Activated effector memory CD4-positive, alpha-beta T cell treated with anti-CD3 and anti-CD28 coated beads, Interleukin-2, amount 50 U/mL, for 16 hours (primary cell): ENCODE data around the gene ANKK1.

Source experiments
- DNase-seq: peaks from one replicate; pipeline ENCODE4 v3.0.0-alpha.2; 2020

ANKK1 gene

GRCh38 chr11:113382121-113382520, 5.5 kb upstream of the ANKK1 start:
- DNase-seq = no peak

GRCh38 chr11:113384551-113384950, 3.0 kb upstream of the ANKK1 start:
- DNase-seq = no peak

- no peak for DNase-seq
Observed at GRCh38 chr11:113385749-113386148, 1.8 kb upstream of the ANKK1 start.

GRCh38 chr11:113386866-113387265, 713 bp upstream of the ANKK1 start:
- DNase-seq = no peak

- no peak for DNase-seq
Observed at GRCh38 chr11:113389272-113389671, 1.7 kb downstream of the ANKK1 start.

- no peak for DNase-seq
Observed at GRCh38 chr11:113392236-113392921, 4.8 kb downstream of the ANKK1 start.

GRCh38 chr11:113393501-113393985, 6.0 kb downstream of the ANKK1 start:
- no peak for DNase-seq

GRCh38 chr11:113394919-113395318, 7.3 kb downstream of the ANKK1 start:
- no peak for DNase-seq

GRCh38 chr11:113395782-113396336, 8.3 kb downstream of the ANKK1 start:
- no peak for DNase-seq

- no peak for DNase-seq
Observed at GRCh38 chr11:113396690-113397089, 9.1 kb downstream of the ANKK1 start.

GRCh38 chr11:113397212-113397611, 9.6 kb downstream of the ANKK1 start:
- no peak for DNase-seq

GRCh38 chr11:113397821-113398220, 10.2 kb downstream of the ANKK1 start:
- DNase-seq = no peak

GRCh38 chr11:113398669-113399430, 11.3 kb downstream of the ANKK1 start:
- DNase-seq = no peak

- DNase-seq = no peak
Observed at GRCh38 chr11:113400631-113401230, 13.2 kb downstream of the ANKK1 start.

GRCh38 chr11:113401718-113402117, 14.1 kb downstream of the ANKK1 start:
- no peak for DNase-seq

- no peak for DNase-seq
Observed at GRCh38 chr11:113404859-113405430, 17.4 kb downstream of the ANKK1 start.

- no peak for DNase-seq
Observed at GRCh38 chr11:113405724-113406478, 18.3 kb downstream of the ANKK1 start.

- no peak for DNase-seq
Observed at GRCh38 chr11:113407163-113407562, 19.6 kb downstream of the ANKK1 start.

GRCh38 chr11:113408206-113408605, 20.6 kb downstream of the ANKK1 start:
- DNase-seq = no peak

- no peak for DNase-seq
Observed at GRCh38 chr11:113408887-113409286, 21.3 kb downstream of the ANKK1 start.

GRCh38 chr11:113409526-113409925, 21.9 kb downstream of the ANKK1 start:
- DNase-seq = no peak

GRCh38 chr11:113410414-113411135, 23.0 kb downstream of the ANKK1 start:
- DNase-seq = no peak
